Thymus (tissue), 11 donors: ENCODE measurements around the gene STRIT1. TPM values are rescaled to one million over a fixed set of nuclear protein-coding genes. Genes with fewer than 3 reads are reported as not detected.

ENCODE experiments used
- DNase-seq, 9 donors: peaks; one replicate each; pipeline ENCODE4 v3.0.0-alpha.2; 2013; ENCODE audit warnings: low spot score in 9 of 9, low read depth in 6 of 9, missing footprints in 1 of 9
- H3K27ac ChIP-seq, 2 donors: one replicate each; pipeline ENCODE4 v1.5.1; 2013; ENCODE audit warnings: control low read depth in 1 of 2, low read depth in 1 of 2, low read length in 1 of 2, mild to moderate bottlenecking in 1 of 2, moderate library complexity in 1 of 2
- H3K27me3 ChIP-seq, 2 donors: one replicate each; pipeline ENCODE4 v1.5.1; 2013; ENCODE audit warnings: low read length in 1 of 2; ENCODE audit not compliant: control insufficient read depth in 2 of 2, insufficient read depth in 1 of 2
- H3K36me3 ChIP-seq, 2 donors: one replicate each; pipeline ENCODE4 v1.5.1; 2013; ENCODE audit warnings: low read length in 1 of 2, mild to moderate bottlenecking in 1 of 2, moderate library complexity in 1 of 2; ENCODE audit not compliant: control insufficient read depth in 2 of 2, insufficient read depth in 2 of 2
- H3K4me1 ChIP-seq, 2 donors: one replicate each; pipeline ENCODE4 v1.5.1; 2013; ENCODE audit warnings: low read length in 2 of 2; ENCODE audit not compliant: control insufficient read depth in 2 of 2, insufficient read depth in 2 of 2
- H3K4me3 ChIP-seq, 2 donors: one replicate each; pipeline ENCODE4 v1.5.1; 2013; ENCODE audit warnings: low read length in 2 of 2, control low read depth in 1 of 2, mild to moderate bottlenecking in 1 of 2
- H3K9me3 ChIP-seq, 2 donors: one replicate each; pipeline ENCODE4 v1.5.1; 2013; ENCODE audit warnings: low read length in 1 of 2, mild to moderate bottlenecking in 1 of 2; ENCODE audit not compliant: control insufficient read depth in 2 of 2, insufficient read depth in 1 of 2
- WGBS: extraction: QIAGEN DNeasy Blood & Tissue Kit; methylation state at CpG from one replicate; pipeline ENCODE4 v1.1.7; 2013; 5-methylcytosine and 5-hydroxymethylcytosine counted together
- polyA plus RNA-seq: library from polyadenylated mRNA; stranded (reverse); fragments of 200-250 nt; gene quantifications from one replicate; pipeline ENCODE4 v1.2.3, GENCODE V29; 2013
- total RNA-seq: library from RNA; stranded (reverse); fragments of 120-200 nt; gene quantifications from one replicate; pipeline ENCODE4 v1.2.4, GENCODE V29; 2013
- donor health status: healthy.

STRIT1 gene
- total and polyA plus RNA-seq, 2 donors = 0.32 TPM; not detected in 1

- Histone ChIP-seq H3K36me3 (no peaks in the 10 kb centered on the region), H3K27ac (no peak overlapping the region), H3K9me3 (no peaks in the 10 kb centered on the region), H3K4me3 (no peak overlapping the region), H3K27me3 (no peaks in the 10 kb centered on the region), H3K4me1 (no peaks in the 10 kb centered on the region)
- WGBS = 96% methylated on average over 2 of the region's 2 CpGs
- DNase-seq = no peak
These were observed 50.0 kb downstream of the STRIT1 start for GRCh38 chr3:155243512-155243921.

GRCh38 chr3:155242342-155242741 lies 51.1 kb downstream of the STRIT1 start:
- no peak overlapping the region for H3K4me3 ChIP-seq
- no peak for DNase-seq
- H3K9me3 ChIP-seq = no peaks in the 10 kb centered on the region
- no peak overlapping the region for H3K27ac ChIP-seq
- H3K27me3 ChIP-seq = no peaks in the 10 kb centered on the region
- H3K36me3 ChIP-seq = no peaks in the 10 kb centered on the region
- no peaks in the 10 kb centered on the region for H3K4me1 ChIP-seq

GRCh38 chr3:155241579-155241978 lies 51.9 kb downstream of the STRIT1 start:
- no peaks in the 10 kb centered on the region for H3K4me1 ChIP-seq
- no peak for DNase-seq
- H3K36me3 ChIP-seq = no peaks in the 10 kb centered on the region
- no peaks in the 10 kb centered on the region for H3K9me3 ChIP-seq
- H3K4me3 ChIP-seq = no peak overlapping the region
- no peaks in the 10 kb centered on the region for H3K27me3 ChIP-seq
- WGBS = 96% methylated on average over 4 of the region's 4 CpGs
- H3K27ac ChIP-seq = no peak overlapping the region

Other genes with a start within 250 kb of the STRIT1 start
- 21.2 TPM for gene MME, start 213.4 kb downstream of the STRIT1 start, total RNA-seq
- 6.7 TPM for gene MME, start 213.4 kb downstream of the STRIT1 start, polyA plus RNA-seq